Testis (tissue), 2 donors: Measurements from ENCODE around the gene HIPK4.

Source experiments
- CTCF ChIP-seq, 3 experiments: fragments of 450-650 bp in 2 of 3; fragments of 200-600 bp in 1 of 3; sonication (generic) in 1 of 3; IDR thresholded peaks; one replicate each; pipeline ENCODE4 v1.5.1; 2016 to 2019; ENCODE audit warnings: antibody characterized with exemption in 3 of 3, mild to moderate bottlenecking in 2 of 3, moderate library complexity in 1 of 3
- POLR2A ChIP-seq: fragments of 450-650 bp; IDR thresholded peaks from one replicate; pipeline ENCODE4 v1.6.1; 2017; ENCODE audit warnings: antibody characterized with exemption, mild to moderate bottlenecking, moderate library complexity

DNA sequence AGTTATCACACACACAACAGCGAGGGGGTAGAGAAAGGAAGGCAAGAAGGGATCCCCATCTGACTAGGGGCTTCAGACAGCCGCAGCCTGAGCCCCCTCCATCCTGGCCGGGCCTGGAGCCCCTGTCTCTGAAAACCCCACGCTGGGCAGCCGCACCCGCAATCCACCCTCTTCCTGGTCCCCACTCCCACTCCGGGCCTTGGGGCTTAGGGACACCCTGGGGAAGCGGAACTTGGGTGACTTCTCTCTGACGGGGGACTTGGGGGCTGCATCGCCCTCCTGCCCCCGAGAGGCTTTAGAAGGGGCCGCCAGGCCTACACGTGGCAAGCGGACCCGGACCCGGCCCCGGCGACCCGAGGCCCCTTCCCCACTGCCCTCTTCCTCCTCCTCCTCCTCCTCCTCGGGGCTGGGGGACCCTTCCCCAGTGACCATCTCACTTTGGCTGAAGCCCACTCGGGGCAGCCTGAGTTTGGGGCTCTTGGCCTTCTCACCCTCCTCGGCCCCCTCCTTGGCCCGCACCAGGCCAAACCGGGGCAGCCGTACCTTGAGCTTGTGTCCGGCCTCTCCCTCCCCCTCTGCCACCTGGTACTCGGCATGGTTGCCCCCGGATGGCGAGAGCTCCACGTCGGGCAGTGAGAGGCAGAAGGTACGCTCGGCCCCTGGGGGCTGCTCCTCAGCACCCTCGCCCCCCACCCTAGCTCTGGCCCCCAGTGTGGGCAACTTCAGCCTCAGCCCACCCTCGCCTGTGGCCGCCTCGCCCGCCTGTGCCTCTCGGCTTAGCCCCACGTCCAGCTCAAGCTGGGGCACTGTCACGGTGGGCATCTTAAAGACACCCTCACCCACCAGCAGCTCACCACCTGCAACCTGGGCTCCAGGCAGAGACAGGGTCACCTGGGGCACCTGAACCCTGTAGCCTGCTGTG lies 4.2 kb upstream of the HIPK4 start:
- TF ChIP-seq CTCF (IDR thresholded peaks at IDR 0.05) (no peak), POLR2A (no peak)
